ENCODE results near the gene ANTXR1.
A peak's percentile ranks its signal among the peaks of the same experiment; 100 is the strongest.

Gene ANTXR1

DNA sequence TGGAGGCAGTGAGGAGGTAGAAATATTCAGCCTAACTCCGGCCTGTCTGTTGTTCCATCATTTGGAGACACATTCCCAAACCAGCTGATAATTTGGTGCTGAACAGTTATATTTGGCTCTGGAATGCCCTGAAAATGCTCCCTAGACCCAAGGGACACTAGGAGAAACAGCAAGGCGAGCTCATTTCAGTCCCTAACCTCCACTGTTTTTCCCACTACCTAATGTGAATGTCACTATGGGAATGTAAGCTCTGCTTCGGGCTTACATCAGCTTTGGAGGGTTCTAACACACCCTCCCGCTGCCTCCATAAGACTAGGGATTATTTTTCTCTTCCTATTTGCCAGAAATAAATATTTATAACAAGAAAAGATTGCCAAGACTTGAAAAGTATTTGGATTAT lies 103.5 kb downstream of the ANTXR1 start:
- DNase-seq (ENCODE audit: low read depth in 2 of 2), result peak in 1 of 2 donors; percentile 26
- H3K4me3 ChIP-seq (replicated peaks in 1 of 2; ENCODE audit: low read depth in 2 of 2, low read length in 2 of 2), result no peak overlapping the region
- TF ChIP-seq, protein P1, sequence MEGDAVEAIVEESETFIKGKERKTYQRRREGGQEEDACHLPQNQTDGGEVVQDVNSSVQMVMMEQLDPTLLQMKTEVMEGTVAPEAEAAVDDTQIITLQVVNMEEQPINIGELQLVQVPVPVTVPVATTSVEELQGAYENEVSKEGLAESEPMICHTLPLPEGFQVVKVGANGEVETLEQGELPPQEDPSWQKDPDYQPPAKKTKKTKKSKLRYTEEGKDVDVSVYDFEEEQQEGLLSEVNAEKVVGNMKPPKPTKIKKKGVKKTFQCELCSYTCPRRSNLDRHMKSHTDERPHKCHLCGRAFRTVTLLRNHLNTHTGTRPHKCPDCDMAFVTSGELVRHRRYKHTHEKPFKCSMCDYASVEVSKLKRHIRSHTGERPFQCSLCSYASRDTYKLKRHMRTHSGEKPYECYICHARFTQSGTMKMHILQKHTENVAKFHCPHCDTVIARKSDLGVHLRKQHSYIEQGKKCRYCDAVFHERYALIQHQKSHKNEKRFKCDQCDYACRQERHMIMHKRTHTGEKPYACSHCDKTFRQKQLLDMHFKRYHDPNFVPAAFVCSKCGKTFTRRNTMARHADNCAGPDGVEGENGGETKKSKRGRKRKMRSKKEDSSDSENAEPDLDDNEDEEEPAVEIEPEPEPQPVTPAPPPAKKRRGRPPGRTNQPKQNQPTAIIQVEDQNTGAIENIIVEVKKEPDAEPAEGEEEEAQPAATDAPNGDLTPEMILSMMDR (IDR thresholded peaks at IDR 0.05; ENCODE audit: low read depth, low read length), result no peak

DNA sequence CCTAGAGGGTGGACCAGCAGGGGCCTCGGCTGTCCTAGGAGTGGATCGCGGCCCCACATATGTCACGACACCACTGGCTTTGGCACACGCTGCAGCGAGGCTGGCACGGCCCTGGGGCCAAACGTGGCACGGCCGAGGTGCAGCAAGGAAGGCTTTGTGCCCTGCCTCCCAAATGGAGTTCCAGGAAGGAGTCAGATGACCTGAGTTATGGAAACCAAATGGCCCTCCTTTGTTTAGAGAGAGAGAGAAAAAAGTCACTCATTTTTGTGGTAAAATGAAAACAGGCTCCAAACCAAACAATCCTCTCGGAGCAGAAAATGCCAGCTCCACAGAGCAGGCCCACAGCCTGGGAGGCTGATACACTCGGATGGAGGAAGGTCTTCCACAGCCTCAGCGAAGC lies 105.6 kb downstream of the ANTXR1 start:
- TF ChIP-seq, protein P1 (IDR thresholded peaks at IDR 0.05; ENCODE audit: low read depth, low read length), result no peak
- H3K4me3 ChIP-seq (replicated peaks in 1 of 2; ENCODE audit: low read depth in 2 of 2, low read length in 2 of 2), result no peak overlapping the region
- DNase-seq (ENCODE audit: low read depth in 2 of 2), result no peak

DNA sequence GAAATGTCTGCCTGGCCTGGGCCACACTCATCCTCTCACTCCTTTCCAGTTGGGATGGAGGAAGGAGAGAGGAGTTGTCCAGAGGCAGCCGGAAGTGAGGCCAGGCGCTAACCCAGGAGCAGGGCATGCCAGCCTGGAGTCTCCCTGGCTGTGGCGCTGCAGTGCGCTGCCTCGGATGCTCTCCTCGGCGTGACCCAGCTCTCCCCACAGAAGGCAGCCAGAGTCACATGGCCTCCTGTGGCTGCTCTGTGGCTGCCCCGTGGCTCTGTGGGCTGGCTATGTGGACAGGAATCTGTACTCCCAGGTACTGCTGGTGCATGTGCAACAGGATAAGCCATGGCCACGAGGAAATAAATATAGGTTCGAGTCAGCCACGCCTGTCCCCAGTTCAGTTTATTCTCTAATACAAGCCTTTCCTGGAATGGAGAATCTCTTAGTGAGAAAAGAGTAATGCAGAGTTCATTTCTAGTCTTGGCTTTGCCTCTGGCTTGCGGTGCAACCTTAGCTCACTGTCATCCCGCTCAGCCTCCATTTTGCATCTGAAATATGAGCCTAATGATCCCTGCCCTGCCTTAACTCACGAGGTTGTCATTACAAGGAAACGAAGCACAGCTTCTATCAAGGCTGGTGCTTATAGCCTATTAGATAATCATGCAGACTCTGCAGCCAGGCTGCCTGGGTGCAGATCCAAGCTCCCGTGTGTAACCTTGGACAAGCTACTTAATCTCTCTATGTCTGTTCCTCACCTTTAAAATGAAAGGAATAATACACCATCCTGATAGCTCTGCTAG lies 106.3 kb downstream of the ANTXR1 start:
- TF ChIP-seq, protein P1 (IDR thresholded peaks at IDR 0.05; ENCODE audit: low read depth, low read length), result no peak
- no peak for DNase-seq (ENCODE audit: low read depth in 2 of 2)
- no peak overlapping the region for H3K4me3 ChIP-seq (replicated peaks in 1 of 2; ENCODE audit: low read depth in 2 of 2, low read length in 2 of 2)

DNA sequence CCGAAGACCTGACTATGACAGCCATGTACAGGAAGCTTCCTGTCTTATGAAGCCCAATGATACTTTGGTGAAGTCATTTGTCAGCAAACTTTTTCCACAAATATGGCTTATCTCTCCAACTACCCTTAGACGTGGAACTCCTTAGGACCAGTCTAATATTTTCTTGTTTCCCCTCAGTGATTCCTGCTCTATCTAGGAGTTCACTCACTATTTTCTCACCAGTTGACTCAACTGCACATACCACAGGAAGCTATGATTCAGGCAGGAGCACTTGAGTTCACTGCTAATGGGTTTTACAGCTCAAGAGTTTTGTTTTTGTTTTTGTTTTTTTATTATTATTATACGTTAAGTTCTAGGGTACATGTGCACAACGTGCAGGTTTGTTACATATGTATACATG lies 109.3 kb downstream of the ANTXR1 start:
- TF ChIP-seq, protein P1 (IDR thresholded peaks at IDR 0.05; ENCODE audit: low read depth, low read length), result no peak
- peak; percentile 70 to 85 for DNase-seq (ENCODE audit: low read depth in 2 of 2)
- H3K4me3 ChIP-seq (replicated peaks in 1 of 2; ENCODE audit: low read depth in 2 of 2, low read length in 2 of 2), result no peak overlapping the region

DNA sequence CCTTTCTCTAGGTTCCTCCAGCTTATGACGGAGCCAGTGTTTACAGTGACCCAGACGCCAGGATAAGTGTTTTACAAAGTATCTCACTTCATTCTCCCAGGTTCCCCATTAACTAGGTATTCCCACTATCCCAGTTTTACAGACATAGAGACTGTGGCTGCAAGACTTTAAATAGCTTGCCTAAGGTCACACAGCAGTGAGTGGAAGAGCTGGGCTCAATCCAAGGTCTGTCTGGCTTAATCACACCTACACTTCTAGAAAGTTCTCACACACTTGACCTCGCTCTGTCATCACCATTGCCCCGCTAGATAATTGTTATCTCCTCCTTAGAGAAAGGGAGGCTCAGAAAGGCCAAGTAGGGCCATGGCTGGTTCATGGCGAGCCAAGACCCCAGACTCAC lies 110.2 kb downstream of the ANTXR1 start:
- H3K4me3 ChIP-seq (replicated peaks in 1 of 2; ENCODE audit: low read depth in 2 of 2, low read length in 2 of 2), result no peak overlapping the region
- no peak for DNase-seq (ENCODE audit: low read depth in 2 of 2)
- TF ChIP-seq, protein P1 (IDR thresholded peaks at IDR 0.05; ENCODE audit: low read depth, low read length), result no peak

DNA sequence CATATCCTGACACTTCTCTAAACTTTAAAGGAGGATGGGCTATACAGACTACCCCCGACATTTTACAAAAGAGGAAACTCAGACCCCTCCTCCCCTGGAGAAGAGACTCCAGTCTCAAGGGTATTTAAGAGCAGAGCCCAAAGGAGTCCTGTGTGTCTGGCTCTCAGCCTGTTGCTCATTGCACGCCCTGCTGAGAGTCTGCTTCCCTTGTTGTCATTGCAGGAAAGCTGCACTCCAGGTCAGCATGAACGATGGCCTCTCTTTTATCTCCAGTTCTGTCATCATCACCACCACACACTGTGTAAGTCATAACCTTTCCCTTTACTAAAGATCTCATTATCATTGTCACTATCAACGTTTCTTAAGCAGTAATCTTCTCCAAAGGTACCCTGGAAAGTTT lies 111.4 kb downstream of the ANTXR1 start:
- no peak for DNase-seq (ENCODE audit: low read depth in 2 of 2)
- TF ChIP-seq, protein P1 (IDR thresholded peaks at IDR 0.05; ENCODE audit: low read depth, low read length), result no peak
- H3K4me3 ChIP-seq (replicated peaks in 1 of 2; ENCODE audit: low read depth in 2 of 2, low read length in 2 of 2), result no peak overlapping the region

DNA sequence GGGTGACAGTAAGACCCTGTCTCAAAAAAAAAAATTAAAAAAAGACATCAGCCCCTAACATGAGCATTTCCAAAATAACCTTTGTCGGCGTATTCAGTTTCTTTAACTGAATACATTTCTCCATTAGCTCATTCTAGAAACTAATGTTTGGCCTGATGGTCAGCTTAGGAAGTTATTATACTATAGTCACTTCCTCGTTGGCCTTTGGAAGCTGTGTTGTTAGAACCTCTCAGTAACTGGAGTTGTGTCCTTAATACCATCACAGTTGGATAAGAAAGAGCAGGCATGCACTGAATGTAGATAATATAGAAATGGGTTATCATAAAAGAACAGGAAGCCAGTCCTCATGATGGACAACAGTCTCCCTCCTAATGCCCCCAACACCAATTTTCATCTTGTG lies 112.8 kb downstream of the ANTXR1 start:
- no peak overlapping the region for H3K4me3 ChIP-seq (replicated peaks in 1 of 2; ENCODE audit: low read depth in 2 of 2, low read length in 2 of 2)
- TF ChIP-seq, protein P1 (IDR thresholded peaks at IDR 0.05; ENCODE audit: low read depth, low read length), result no peak
- DNase-seq (ENCODE audit: low read depth in 2 of 2), result no peak
